Neural cell (in vitro differentiated cells): ENCODE measurements around the gene KRTAP10-4.

Experiments used
- CTCF ChIP-seq: fragments of 450-650 bp; IDR thresholded peaks from 2 replicates; pipeline ENCODE4 v1.5.1; 2014; ENCODE audit warnings: antibody characterized with exemption, mild to moderate bottlenecking, moderate library complexity; ENCODE audit not compliant: poor library complexity, severe bottlenecking
- EP300 ChIP-seq: fragments of 450-650 bp; conservative IDR thresholded peaks from 2 replicates; pipeline ENCODE4 v1.6.1; 2014; ENCODE audit warnings: antibody characterized with exemption, mild to moderate bottlenecking, moderate library complexity; ENCODE audit not compliant: poor library complexity, severe bottlenecking
- EZH2 ChIP-seq: fragments of 200-600, 300-800 bp; shearing (Covaris generic), sonication (generic); IDR thresholded peaks from 2 replicates; pipeline ENCODE4 v1.6.1; 2014; ENCODE audit warnings: antibody characterized with exemption, low read length, borderline replicate concordance, mild to moderate bottlenecking; ENCODE audit not compliant: insufficient read depth, poor library complexity, severe bottlenecking
- POLR2AphosphoS5 ChIP-seq: IDR thresholded peaks from 2 replicates; pipeline ENCODE4 v1.6.1; 2012
- RAD21 ChIP-seq: fragments of 450-650 bp; conservative IDR thresholded peaks from 2 replicates; pipeline ENCODE4 v1.6.1; 2014; ENCODE audit warnings: antibody characterized with exemption, mild to moderate bottlenecking, moderate library complexity
- REST ChIP-seq: IDR thresholded peaks from 2 replicates; pipeline ENCODE4 v1.6.1; 2012; ENCODE audit warnings: borderline replicate concordance
- TAF1 ChIP-seq: IDR thresholded peaks from 2 replicates; pipeline ENCODE4 v1.6.1; 2012; ENCODE audit warnings: low read depth

DNA sequence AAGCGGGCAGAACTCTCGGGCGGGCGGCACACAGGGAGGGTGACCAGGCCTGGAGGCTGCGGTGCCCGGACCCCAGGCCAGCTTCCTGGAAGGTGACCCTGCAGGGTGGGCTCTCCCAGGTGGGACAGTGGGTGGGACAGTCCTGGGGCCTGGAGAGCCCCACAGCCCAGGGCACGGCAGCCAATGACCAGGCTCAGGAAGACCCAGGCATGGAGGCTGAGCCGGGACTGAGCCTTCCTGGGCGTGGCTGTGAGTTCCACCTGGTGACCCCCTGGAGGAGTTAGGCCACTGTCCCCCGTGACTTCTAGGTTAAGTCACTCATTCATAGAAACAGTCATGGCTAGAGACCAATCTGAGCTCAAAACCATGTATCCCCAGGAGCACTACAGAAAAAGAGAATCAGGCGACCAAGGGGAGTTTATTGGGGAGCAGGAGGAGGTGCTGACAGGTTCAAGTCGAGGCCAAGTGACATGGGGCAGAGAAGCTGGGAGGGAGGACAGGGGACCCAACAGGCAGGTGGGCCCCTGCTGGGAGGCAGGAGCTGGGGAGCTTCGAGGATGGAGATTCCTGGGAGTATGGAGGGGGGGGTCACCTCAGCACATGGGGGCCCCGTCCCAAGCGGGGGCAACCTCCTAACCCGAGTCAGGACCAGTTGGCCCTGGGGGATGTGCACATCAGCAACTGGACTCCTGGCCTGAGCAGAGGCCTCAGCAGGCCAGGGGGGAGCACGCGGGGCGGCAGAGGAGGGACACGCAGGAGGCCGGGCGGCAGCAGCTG is 5.7 kb downstream of the KRTAP10-4 start:
- TF ChIP-seq CTCF = no peak
- no peak for TF ChIP-seq POLR2AphosphoS5
- no peak for TF ChIP-seq EZH2
- TF ChIP-seq RAD21 = no peak
- no peak for TF ChIP-seq TAF1
- TF ChIP-seq REST = no peak
- TF ChIP-seq EP300 = no peak
